ENCODE data around the gene DCDC2.

- TF ChIP-seq REST (IDR thresholded peaks at IDR 0.05; ENCODE audit: insufficient read depth in 1 of 2, low read depth in 2 of 2, low read length in 2 of 2) (no peak), SIN3A (IDR thresholded peaks at IDR 0.05; ENCODE audit: borderline replicate concordance, insufficient read depth, low read length) (no peak)
Observed at GRCh38 chr6:24273096-24273870, 84.6 kb downstream of the DCDC2 start.

All from PFSK-1 (cell line).